AG09319 (cell line): ENCODE data around the gene AGAP1.

Source experiments
- DNase-seq: peaks from one replicate; pipeline ENCODE4 v3.0.0-alpha.2; 2010; ENCODE audit warnings: low read depth; ENCODE audit errors: extremely low read depth
- CTCF ChIP-seq: IDR thresholded peaks from 2 replicates; pipeline ENCODE4 v1.5.1; 2011; ENCODE audit warnings: low read depth, mild to moderate bottlenecking, inconsistent platforms, low read length, moderate library complexity

The AGAP1 gene

GRCh38 chr2:236162031-236162845, 668.4 kb downstream of the AGAP1 start:
- no peak for TF ChIP-seq CTCF
- no peak for DNase-seq

GRCh38 chr2:236162882-236163470, 669.1 kb downstream of the AGAP1 start:
- DNase-seq: no peak
- TF ChIP-seq CTCF: no peak

- no peak for TF ChIP-seq CTCF
- no peak for DNase-seq
These were observed 669.8 kb downstream of the AGAP1 start for GRCh38 chr2:236163471-236164200.

GRCh38 chr2:236164201-236164924, 670.5 kb downstream of the AGAP1 start:
- no peak for TF ChIP-seq CTCF
- no peak for DNase-seq

GRCh38 chr2:236164925-236165841, 671.3 kb downstream of the AGAP1 start:
- no peak for DNase-seq
- TF ChIP-seq CTCF: no peak
